ENCODE measurements around the gene EBF4.

GRCh38 chr20:2657674-2658073 lies 34.9 kb upstream of the EBF4 start:
- TF ChIP-seq CTCF (IDR thresholded peaks at IDR 0.05) (no peak), ZFX (IDR thresholded peaks at IDR 0.05; ENCODE audit: borderline replicate concordance) (no peak)
